Adrenal gland (tissue), 5 donors: ENCODE measurements around the gene KCNA3.

Experiments used
- POLR2A ChIP-seq, 2 donors: fragments of 450-650 bp; IDR thresholded peaks; one replicate each; pipeline ENCODE4 v1.6.1; 2017; ENCODE audit warnings: antibody characterized with exemption in 2 of 2, mild to moderate bottlenecking in 2 of 2, moderate library complexity in 1 of 2
- TF ChIP-seq, protein P1 (sequence below), 6 experiments: fragments of 450-650 bp in 4 of 6; fragments of 200-600 bp in 2 of 6; sonication (generic) in 1 of 6; IDR thresholded peaks; 1 replicate in 5 of 6; 2 replicates in 1 of 6; pipeline versions ENCODE4 v1.5.1 to v1.8.0; 2016 to 2021; ENCODE audit warnings: antibody characterized with exemption in 6 of 6, mild to moderate bottlenecking in 2 of 6, moderate library complexity in 1 of 6
- donor health status: DM: no; HTN: no; CAD: no.

DNA sequence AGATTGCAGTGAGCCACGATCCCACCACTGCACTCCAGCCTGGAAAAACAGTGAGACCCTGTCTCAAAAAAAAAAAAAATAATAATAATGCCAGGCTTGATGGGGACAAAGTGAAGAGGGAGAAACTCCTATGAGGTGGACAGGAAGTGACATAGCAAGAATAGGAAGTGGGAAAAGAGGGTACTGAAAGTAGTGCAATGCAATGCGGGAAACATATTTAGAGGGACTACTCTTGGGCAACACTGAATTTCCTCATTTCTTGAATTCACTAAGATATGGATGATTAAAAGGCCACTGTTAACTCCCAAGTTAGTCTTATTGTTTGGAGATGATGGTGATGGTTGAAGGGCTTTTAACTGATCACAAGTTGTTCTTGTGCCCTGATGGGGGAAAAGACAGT, 47.0 kb downstream of the KCNA3 start:
- TF ChIP-seq, protein P1, sequence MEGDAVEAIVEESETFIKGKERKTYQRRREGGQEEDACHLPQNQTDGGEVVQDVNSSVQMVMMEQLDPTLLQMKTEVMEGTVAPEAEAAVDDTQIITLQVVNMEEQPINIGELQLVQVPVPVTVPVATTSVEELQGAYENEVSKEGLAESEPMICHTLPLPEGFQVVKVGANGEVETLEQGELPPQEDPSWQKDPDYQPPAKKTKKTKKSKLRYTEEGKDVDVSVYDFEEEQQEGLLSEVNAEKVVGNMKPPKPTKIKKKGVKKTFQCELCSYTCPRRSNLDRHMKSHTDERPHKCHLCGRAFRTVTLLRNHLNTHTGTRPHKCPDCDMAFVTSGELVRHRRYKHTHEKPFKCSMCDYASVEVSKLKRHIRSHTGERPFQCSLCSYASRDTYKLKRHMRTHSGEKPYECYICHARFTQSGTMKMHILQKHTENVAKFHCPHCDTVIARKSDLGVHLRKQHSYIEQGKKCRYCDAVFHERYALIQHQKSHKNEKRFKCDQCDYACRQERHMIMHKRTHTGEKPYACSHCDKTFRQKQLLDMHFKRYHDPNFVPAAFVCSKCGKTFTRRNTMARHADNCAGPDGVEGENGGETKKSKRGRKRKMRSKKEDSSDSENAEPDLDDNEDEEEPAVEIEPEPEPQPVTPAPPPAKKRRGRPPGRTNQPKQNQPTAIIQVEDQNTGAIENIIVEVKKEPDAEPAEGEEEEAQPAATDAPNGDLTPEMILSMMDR (IDR thresholded peaks at IDR 0.05): no peak
- no peak for TF ChIP-seq POLR2A (IDR thresholded peaks at IDR 0.05)
